Stimulated activated CD4-positive, alpha-beta T cell treated with anti-CD3 and anti-CD28 coated beads, Interleukin-12 subunit alpha, Interleukin-12 subunit beta, amount 100 ng/mL, for 4 hours (primary cell): ENCODE results near the gene PEX5L.
"Not testable (repeated sequence)": the region's sequence is repeated elsewhere in the genome, so short reads cannot be mapped to it uniquely, and the experiment has no call there.

Experiments
- DNase-seq: peaks from one replicate; pipeline ENCODE4 v3.0.0-alpha.2; 2020

Gene PEX5L

GRCh38 chr3:180036671-180037455 lies at the start of gene PEX5L:
Gene PEX5L (minus strand): TSS chr3:180036937. CDS start chr3:180036599, 338 bp downstream.
- peak; percentile 2 for DNase-seq

- no peak for DNase-seq
Measured at GRCh38 chr3:180085122-180085710, 48.5 kb upstream of the PEX5L start.

- no peak for DNase-seq
Measured at GRCh38 chr3:180082699-180083098, 46.0 kb upstream of the PEX5L start.

GRCh38 chr3:180078592-180078991 lies 41.9 kb upstream of the PEX5L start:
- DNase-seq: no peak

GRCh38 chr3:180073561-180073960 lies 36.8 kb upstream of the PEX5L start:
- no peak for DNase-seq

GRCh38 chr3:180072786-180073185 lies 36.0 kb upstream of the PEX5L start:
- DNase-seq: no peak

GRCh38 chr3:180070925-180071324 lies 34.2 kb upstream of the PEX5L start:
- DNase-seq: no peak

- no peak for DNase-seq
Measured at GRCh38 chr3:180068023-180068422, 31.3 kb upstream of the PEX5L start.

GRCh38 chr3:180066598-180066997 lies 29.9 kb upstream of the PEX5L start:
- no peak for DNase-seq

GRCh38 chr3:180063783-180064182 lies 27.0 kb upstream of the PEX5L start:
- no peak for DNase-seq

- DNase-seq: no peak
Measured at GRCh38 chr3:180062771-180063170, 26.0 kb upstream of the PEX5L start.

GRCh38 chr3:180059356-180059755 lies 22.6 kb upstream of the PEX5L start:
- DNase-seq: no peak

GRCh38 chr3:180058238-180058637 lies 21.5 kb upstream of the PEX5L start:
- no peak for DNase-seq

GRCh38 chr3:180055656-180056055 lies 18.9 kb upstream of the PEX5L start:
- not testable (repeated sequence) for DNase-seq

GRCh38 chr3:180049391-180049790 lies 12.7 kb upstream of the PEX5L start:
- DNase-seq: no peak

- no peak for DNase-seq
Measured at GRCh38 chr3:180048840-180049239, 12.1 kb upstream of the PEX5L start.

- no peak for DNase-seq
Measured at GRCh38 chr3:180048103-180048502, 11.4 kb upstream of the PEX5L start.

- DNase-seq: no peak
Measured at GRCh38 chr3:180040966-180041365, 4.2 kb upstream of the PEX5L start.

- no peak for DNase-seq
Measured at GRCh38 chr3:180036092-180036670, 556 bp downstream of the PEX5L start.

- DNase-seq: no peak
Measured at GRCh38 chr3:180026997-180027396, 9.7 kb downstream of the PEX5L start.

- DNase-seq: no peak
Measured at GRCh38 chr3:180018543-180018942, 18.2 kb downstream of the PEX5L start.

- no peak for DNase-seq
Measured at GRCh38 chr3:180017846-180018245, 18.9 kb downstream of the PEX5L start.

- DNase-seq: no peak
Measured at GRCh38 chr3:180011927-180012326, 24.8 kb downstream of the PEX5L start.

GRCh38 chr3:180008318-180008717 lies 28.4 kb downstream of the PEX5L start:
- not testable (repeated sequence) for DNase-seq
